ENCODE results near the gene PRKN.

DNA sequence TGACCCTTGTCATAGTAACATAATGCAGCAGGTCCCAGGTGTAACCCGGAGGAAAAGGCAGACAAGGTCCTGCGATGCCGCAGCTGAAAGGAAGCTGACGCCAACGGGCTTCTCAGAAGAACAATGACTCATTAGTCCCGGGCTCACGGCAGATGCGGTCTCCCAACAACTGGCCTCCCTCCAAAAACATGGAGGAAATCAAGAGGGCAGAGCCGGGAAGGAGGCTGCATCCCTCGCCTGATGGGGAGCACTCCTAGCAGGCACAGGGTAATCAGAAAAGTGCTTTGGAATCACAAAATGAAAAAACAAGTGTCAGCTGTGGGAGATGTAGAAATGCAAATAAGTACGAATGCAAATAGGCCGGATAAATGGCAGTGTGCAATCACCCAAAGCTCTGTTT, 1288.5 kb downstream of the PRKN start:
- TF ChIP-seq, protein P1, sequence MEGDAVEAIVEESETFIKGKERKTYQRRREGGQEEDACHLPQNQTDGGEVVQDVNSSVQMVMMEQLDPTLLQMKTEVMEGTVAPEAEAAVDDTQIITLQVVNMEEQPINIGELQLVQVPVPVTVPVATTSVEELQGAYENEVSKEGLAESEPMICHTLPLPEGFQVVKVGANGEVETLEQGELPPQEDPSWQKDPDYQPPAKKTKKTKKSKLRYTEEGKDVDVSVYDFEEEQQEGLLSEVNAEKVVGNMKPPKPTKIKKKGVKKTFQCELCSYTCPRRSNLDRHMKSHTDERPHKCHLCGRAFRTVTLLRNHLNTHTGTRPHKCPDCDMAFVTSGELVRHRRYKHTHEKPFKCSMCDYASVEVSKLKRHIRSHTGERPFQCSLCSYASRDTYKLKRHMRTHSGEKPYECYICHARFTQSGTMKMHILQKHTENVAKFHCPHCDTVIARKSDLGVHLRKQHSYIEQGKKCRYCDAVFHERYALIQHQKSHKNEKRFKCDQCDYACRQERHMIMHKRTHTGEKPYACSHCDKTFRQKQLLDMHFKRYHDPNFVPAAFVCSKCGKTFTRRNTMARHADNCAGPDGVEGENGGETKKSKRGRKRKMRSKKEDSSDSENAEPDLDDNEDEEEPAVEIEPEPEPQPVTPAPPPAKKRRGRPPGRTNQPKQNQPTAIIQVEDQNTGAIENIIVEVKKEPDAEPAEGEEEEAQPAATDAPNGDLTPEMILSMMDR (conservative IDR thresholded peaks at IDR 0.05; ENCODE audit: low read depth, low read length), result no peak
- no peak for TF ChIP-seq EZH2 (IDR thresholded peaks at IDR 0.05; ENCODE audit: borderline replicate concordance, low read depth, low read length, poor library complexity, severe bottlenecking)

Measured in A673 (cell line).